MM.1S (cell line): ENCODE results near the gene TTC38.

ENCODE experiments used
- DNase-seq: peaks from one replicate; pipeline ENCODE4 v3.0.0-alpha.2; 2015
- H2AFZ ChIP-seq: fragments of 300-600 bp; sonication (generic); 2 replicates; pipeline ENCODE4 v1.6.0; 2016; ENCODE audit warnings: antibody characterized with exemption, low read length
- H3F3A ChIP-seq: fragments of 300-600 bp; sonication (generic); 2 replicates; pipeline ENCODE4 v1.6.1; 2016; ENCODE audit warnings: mild to moderate bottlenecking, antibody characterized with exemption, low read length, moderate library complexity, mixed read lengths; ENCODE audit not compliant: insufficient read depth
- H3K27ac ChIP-seq: fragments of 300-600 bp; sonication (generic); 2 replicates; pipeline ENCODE4 v1.5.1; 2016; ENCODE audit warnings: mild to moderate bottlenecking, low read length
- H3K27me3 ChIP-seq: fragments of 300-600 bp; sonication (generic); replicated peaks from 2 replicates; pipeline ENCODE4 v1.6.0; 2016; ENCODE audit warnings: low read length; ENCODE audit not compliant: insufficient read depth
- H3K36me3 ChIP-seq: fragments of 300-600 bp; sonication (generic); replicated peaks from 2 replicates; pipeline ENCODE4 v1.6.1; 2016; ENCODE audit warnings: mild to moderate bottlenecking, low read length, mixed read lengths; ENCODE audit not compliant: insufficient read depth
- H3K4me1 ChIP-seq: fragments of 300-600 bp; sonication (generic); 2 replicates; pipeline ENCODE4 v1.6.1; 2016; ENCODE audit warnings: low read length, mixed read lengths
- H3K4me2 ChIP-seq: fragments of 300-600 bp; sonication (generic); 2 replicates; pipeline ENCODE4 v1.6.0; 2016; ENCODE audit warnings: low read depth, low read length
- H3K4me3 ChIP-seq: fragments of 300-600 bp; sonication (generic); 2 replicates; pipeline ENCODE4 v1.5.1; 2016; ENCODE audit warnings: low read length, mixed read lengths
- H3K79me2 ChIP-seq: fragments of 300-600 bp; sonication (generic); 2 replicates; pipeline ENCODE4 v1.6.1; 2016; ENCODE audit warnings: mixed run types, low read length, mixed read lengths
- H3K9ac ChIP-seq: fragments of 300-600 bp; sonication (generic); 2 replicates; pipeline ENCODE4 v1.6.1; 2016; ENCODE audit warnings: low read length, mixed read lengths
- H3K9me2 ChIP-seq: fragments of 300-600 bp; sonication (generic); replicated peaks from 2 replicates; pipeline ENCODE4 v1.6.1; 2016; ENCODE audit warnings: mild to moderate bottlenecking, low read length, mixed read lengths; ENCODE audit not compliant: insufficient read depth
- H3K9me3 ChIP-seq: fragments of 300-600 bp; sonication (generic); replicated peaks from 2 replicates; pipeline ENCODE4 v1.6.1; 2016; ENCODE audit warnings: mild to moderate bottlenecking, low read length, mixed read lengths; ENCODE audit not compliant: insufficient read depth
- H4K20me1 ChIP-seq: fragments of 300-600 bp; sonication (generic); 2 replicates; pipeline ENCODE4 v1.6.1; 2016; ENCODE audit warnings: mild to moderate bottlenecking, low read length, moderate library complexity, mixed read lengths; ENCODE audit not compliant: insufficient read depth
- CTCF ChIP-seq: fragments of 300-600 bp; sonication (generic); IDR thresholded peaks from 2 replicates; pipeline ENCODE4 v1.5.1; 2016; ENCODE audit warnings: antibody characterized with exemption, low read length, mixed read lengths
- EZH2 ChIP-seq: fragments of 300-600 bp; sonication (generic); optimal IDR thresholded peaks from 2 replicates; pipeline ENCODE3; 2017; ENCODE audit warnings: low read depth, mild to moderate bottlenecking, antibody characterized with exemption, low read length, mixed read lengths
- EZH2phosphoT487 ChIP-seq: fragments of 300-600 bp; sonication (generic); IDR thresholded peaks from 2 replicates; pipeline ENCODE4 v1.6.1; 2018; ENCODE audit warnings: antibody characterized with exemption, low read length

TTC38 gene

GRCh38 chr22:46339956-46340355 lies 72.1 kb downstream of the TTC38 start:
- Histone ChIP-seq H3K27ac (no peak overlapping the region), H2AFZ (no peak overlapping the region), H3K79me2 (peaks cover 75% of the 10 kb centered on the region), H3K9me2 (no peaks in the 10 kb centered on the region), H3K4me2 (no peak overlapping the region), H3F3A (peaks cover 7% of the 10 kb centered on the region; the same call in 1 of the 2 replicates), H4K20me1 (no peaks in the 10 kb centered on the region; the same call in 1 of the 2 replicates), H3K9me3 (no peaks in the 10 kb centered on the region), H3K27me3 (no peaks in the 10 kb centered on the region), H3K9ac (no peak overlapping the region), H3K4me3 (no peak overlapping the region), H3K4me1 (peaks cover 7% of the 10 kb centered on the region), H3K36me3 (peaks cover 18% of the 10 kb centered on the region)
- TF ChIP-seq EZH2 (no peak), EZH2phosphoT487 (no peak), CTCF (no peak)
- no peak for DNase-seq

GRCh38 chr22:46340676-46341075 lies 72.9 kb downstream of the TTC38 start:
- no peaks in the 10 kb centered on the region; the same call in 1 of the 2 replicates for H4K20me1 ChIP-seq
- no peak overlapping the region for H3K4me2 ChIP-seq
- H3K27ac ChIP-seq, result no peak overlapping the region
- H3K9me2 ChIP-seq, result no peaks in the 10 kb centered on the region
- H3K79me2 ChIP-seq, result peaks cover 73% of the 10 kb centered on the region
- no peak overlapping the region for H3K4me3 ChIP-seq
- peaks cover 7% of the 10 kb centered on the region; the same call in 1 of the 2 replicates for H3F3A ChIP-seq
- no peak for TF ChIP-seq EZH2phosphoT487
- no peak for TF ChIP-seq EZH2
- no peak for TF ChIP-seq CTCF
- peaks cover 7% of the 10 kb centered on the region for H3K4me1 ChIP-seq
- peaks cover 22% of the 10 kb centered on the region for H3K36me3 ChIP-seq
- H3K9me3 ChIP-seq, result no peaks in the 10 kb centered on the region
- H2AFZ ChIP-seq, result no peak overlapping the region
- H3K27me3 ChIP-seq, result no peaks in the 10 kb centered on the region
- no peak overlapping the region for H3K9ac ChIP-seq
- no peak for DNase-seq
